Spleen (tissue), 11 donors: ENCODE results near the gene PHACTR4. TPM values are rescaled to one million over a fixed set of nuclear protein-coding genes. Genes with fewer than 3 reads are reported as not detected.
A peak's percentile ranks its signal among the peaks of the same experiment; 100 is the strongest.
"Not testable (repeated sequence)": the region's sequence is repeated elsewhere in the genome, so short reads cannot be mapped to it uniquely, and the experiment has no call there.

Experiments
- DNase-seq: peaks from one replicate; pipeline ENCODE4 v3.0.0-alpha.2; 2020
- H3K27ac ChIP-seq, 8 donors: fragments of 200-600 bp; sonication (generic) in 7 of 8; 1 replicate in 4 of 8; 2 replicates in 4 of 8; pipeline versions ENCODE4 v1.5.0 to v1.8.0; 2016 to 2021; ENCODE audit warnings: inconsistent platforms in 4 of 8, mild to moderate bottlenecking in 4 of 8, moderate library complexity in 1 of 8
- H3K27me3 ChIP-seq, 7 donors: fragments of 200-600 bp; sonication (generic) in 6 of 7; replicated peaks in 1 of 7; 1 replicate in 4 of 7; 2 replicates in 3 of 7; pipeline versions ENCODE4 v1.5.0 to v1.8.0; 2016 to 2021; ENCODE audit warnings: inconsistent platforms in 3 of 7, mild to moderate bottlenecking in 1 of 7
- H3K36me3 ChIP-seq, 6 donors: fragments of 200-600 bp; sonication (generic) in 5 of 6; 1 replicate in 4 of 6; 2 replicates in 2 of 6; pipeline versions ENCODE4 v1.5.0 to v1.8.0; 2016 to 2021; ENCODE audit warnings: inconsistent platforms in 2 of 6
- H3K4me1 ChIP-seq, 6 donors: fragments of 200-600 bp; sonication (generic) in 5 of 6; 1 replicate in 3 of 6; 2 replicates in 3 of 6; pipeline versions ENCODE4 v1.5.0 to v1.8.0; 2016 to 2021; ENCODE audit warnings: inconsistent platforms in 3 of 6
- H3K4me3 ChIP-seq, 8 donors: fragments of 200-600 bp; sonication (generic) in 7 of 8; 1 replicate in 4 of 8; 2 replicates in 4 of 8; pipeline versions ENCODE4 v1.5.0 to v1.8.0; 2016 to 2021; ENCODE audit warnings: inconsistent platforms in 4 of 8, mild to moderate bottlenecking in 4 of 8, moderate library complexity in 2 of 8
- H3K9me3 ChIP-seq, 8 donors: fragments of 200-600 bp; sonication (generic) in 7 of 8; 1 replicate in 4 of 8; 2 replicates in 4 of 8; pipeline versions ENCODE4 v1.5.0 to v1.8.0; 2016 to 2021; ENCODE audit warnings: inconsistent platforms in 4 of 8
- CTCF ChIP-seq, 11 experiments: fragments of 200-600 bp in 7 of 11; fragments of 450-650 bp in 4 of 11; sonication (generic) in 4 of 11; IDR thresholded peaks in 8 of 11; conservative IDR thresholded peaks in 3 of 11; 1 replicate in 7 of 11; 2 replicates in 4 of 11; pipeline versions ENCODE4 v1.4.0 to v1.8.0; 2016 to 2021; ENCODE audit warnings: antibody characterized with exemption in 11 of 11, inconsistent platforms in 4 of 11, mild to moderate bottlenecking in 1 of 11
- POLR2A ChIP-seq, 3 donors: fragments of 450-650 bp; IDR thresholded peaks; one replicate each; pipeline ENCODE4 v1.5.1; 2017; ENCODE audit warnings: antibody characterized with exemption in 3 of 3, mild to moderate bottlenecking in 1 of 3
- POLR2AphosphoS5 ChIP-seq, 3 donors: sonication (generic); formaldehyde crosslinking; IDR thresholded peaks; one replicate each; pipeline ENCODE4 v1.5.1; 2017; ENCODE audit warnings: antibody characterized with exemption in 3 of 3
- WGBS, 5 donors: extraction: QIAGEN DNeasy Blood & Tissue Kit in 3 of 5; methylation state at CpG; one replicate each; pipeline versions ENCODE4 v1.1.5 to v1.1.7; 2013 to 2018; 5-methylcytosine and 5-hydroxymethylcytosine counted together
- intact Hi-C: fragments of 100-400 bp; cut with DNase I; formaldehyde crosslinking; loops from one replicate; pipeline ENCODE4 v1.15.0; 2023; ENCODE audit warnings: low total_unique reads
- polyA plus RNA-seq, 3 donors: library from polyadenylated mRNA; stranded (reverse); fragments of 200-250 nt; gene quantifications; one replicate each; pipeline ENCODE4 v1.2.1, GENCODE V29; 2013
- total RNA-seq, 7 donors: library from RNA; depleted of rRNA in 3 of 7; stranded (reverse); fragments of >200 nt in 3 of 7; fragmentation: NEBNext Ultra II Directional in 4 of 7; extraction: Animal tissue kit (Norgen Biotek cat#: 25700) in 4 of 7; gene quantifications; one replicate each; pipeline versions ENCODE4 v1.1.0 to v1.2.1, GENCODE V29; 2016 to 2021
- donor health status: healthy with polysubstance abuse.
- donor health status: DM: no; HTN: no; CAD: no; lungs with moderate emphysema.
- donor health status: DM: no; HTN: no; CAD: no.
- donor health status: Bipolar disorder and iron deficiency.
- donor health status: healthy.
- donor health status: DM: no; HTN: no; CAD: no.
- donor health status: DM: yes; HTN: yes; CAD: no.

PHACTR4 gene
- total and polyA plus RNA-seq, 10 donors, result 8.2 to 55.9 (median 31.3) TPM

GRCh38 chr1:28439320-28439719 is 69.8 kb downstream of the PHACTR4 start:
- Histone ChIP-seq H3K36me3 (peaks cover 0 to 12% (median 0%) of the 10 kb centered on the region in 6 donors), H3K4me3 (peak overlapping the region in 5 of 8 donors; percentile 29 to 62 (median 39)), H3K9me3 (peaks cover 0 to 6% (median 0%) of the 10 kb centered on the region in 8 donors), H3K4me1 (peaks cover 0 to 33% (median 19%) of the 10 kb centered on the region in 6 donors), H3K27ac (peak overlapping the region in 5 of 8 donors; percentile 3 to 79 (median 76)), H3K27me3 (no peaks in the 10 kb centered on the region)
- no peak for TF ChIP-seq POLR2AphosphoS5 (IDR thresholded peaks at IDR 0.05)
- no peak for TF ChIP-seq CTCF (IDR thresholded peaks at IDR 0.05 in 8 of 11, conservative IDR thresholded peaks at IDR 0.05 in 3 of 11)
- no peak for TF ChIP-seq POLR2A (IDR thresholded peaks at IDR 0.05)
- no peak for DNase-seq
- intact Hi-C loops, result no loop called here

DNA sequence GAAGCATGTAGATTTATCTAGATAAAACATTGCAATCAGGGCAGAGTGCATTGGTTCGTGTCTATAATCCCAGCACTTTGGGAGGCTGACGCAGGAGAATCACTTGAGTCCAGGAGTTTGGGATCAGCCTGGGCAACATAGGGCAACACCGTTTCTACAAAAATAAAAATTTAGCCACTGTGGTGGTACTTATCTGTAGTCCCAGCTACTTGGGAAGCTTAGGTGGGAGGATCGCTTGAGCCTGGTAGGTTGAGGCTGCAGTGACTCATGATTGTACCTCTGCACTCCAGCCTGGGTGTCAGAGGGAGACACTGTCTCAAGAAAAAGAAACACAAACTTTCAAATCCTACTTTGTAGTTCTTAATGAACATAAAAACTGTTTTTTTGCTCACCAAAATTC is 72.1 kb downstream of the PHACTR4 start:
- H3K36me3 ChIP-seq, result peaks cover 0 to 6% (median 0%) of the 10 kb centered on the region in 6 donors
- intact Hi-C loops, result no loop called here
- H3K4me1 ChIP-seq, result peaks cover 0 to 24% (median 16%) of the 10 kb centered on the region in 6 donors
- peaks cover 0 to 6% (median 0%) of the 10 kb centered on the region in 8 donors for H3K9me3 ChIP-seq
- no peak overlapping the region for H3K4me3 ChIP-seq
- no peak for DNase-seq
- WGBS, 5 donors, result 83 to 96% (median 95%) methylated on average over 4 of the region's 4 CpGs
- H3K27ac ChIP-seq, result no peak overlapping the region
- no peaks in the 10 kb centered on the region for H3K27me3 ChIP-seq
- TF ChIP-seq CTCF (IDR thresholded peaks at IDR 0.05 in 8 of 11, conservative IDR thresholded peaks at IDR 0.05 in 3 of 11) (no peak), POLR2A (IDR thresholded peaks at IDR 0.05) (no peak), POLR2AphosphoS5 (IDR thresholded peaks at IDR 0.05) (no peak)

DNA sequence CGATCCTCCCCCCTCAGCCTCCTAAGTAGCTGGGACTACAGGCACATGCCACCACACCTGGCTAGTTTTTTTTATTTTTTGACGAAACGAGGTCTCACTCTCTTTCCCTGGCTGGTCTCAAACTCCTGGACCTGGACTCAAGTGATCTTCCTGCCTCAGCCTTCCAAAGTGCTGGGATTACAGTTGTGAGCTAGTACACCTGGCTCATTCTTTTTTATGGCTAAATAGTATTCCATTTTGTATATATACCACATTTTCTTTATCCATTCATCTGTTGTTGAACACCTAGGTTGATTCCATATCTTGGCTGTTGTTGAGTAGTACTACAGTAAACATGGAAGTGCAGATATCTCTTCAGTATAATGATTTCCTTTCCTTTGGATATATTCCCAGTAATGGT is 74.0 kb downstream of the PHACTR4 start:
- peaks cover 0 to 19% (median 8%) of the 10 kb centered on the region in 6 donors for H3K4me1 ChIP-seq
- no peak overlapping the region for H3K4me3 ChIP-seq
- H3K27ac ChIP-seq, result no peak overlapping the region
- 85 to 98% (median 96%) methylated on average over 3 of the region's 3 CpGs for WGBS, 5 donors
- H3K9me3 ChIP-seq, result peaks cover 0 to 6% (median 0%) of the 10 kb centered on the region in 8 donors
- intact Hi-C loops, result no loop called here
- DNase-seq, result no peak
- no peak for TF ChIP-seq CTCF (IDR thresholded peaks at IDR 0.05 in 8 of 11, conservative IDR thresholded peaks at IDR 0.05 in 3 of 11)
- no peak for TF ChIP-seq POLR2AphosphoS5 (IDR thresholded peaks at IDR 0.05)
- TF ChIP-seq POLR2A (IDR thresholded peaks at IDR 0.05), result no peak
- peaks cover 0 to 6% (median 0%) of the 10 kb centered on the region in 6 donors for H3K36me3 ChIP-seq
- H3K27me3 ChIP-seq, result no peaks in the 10 kb centered on the region

DNA sequence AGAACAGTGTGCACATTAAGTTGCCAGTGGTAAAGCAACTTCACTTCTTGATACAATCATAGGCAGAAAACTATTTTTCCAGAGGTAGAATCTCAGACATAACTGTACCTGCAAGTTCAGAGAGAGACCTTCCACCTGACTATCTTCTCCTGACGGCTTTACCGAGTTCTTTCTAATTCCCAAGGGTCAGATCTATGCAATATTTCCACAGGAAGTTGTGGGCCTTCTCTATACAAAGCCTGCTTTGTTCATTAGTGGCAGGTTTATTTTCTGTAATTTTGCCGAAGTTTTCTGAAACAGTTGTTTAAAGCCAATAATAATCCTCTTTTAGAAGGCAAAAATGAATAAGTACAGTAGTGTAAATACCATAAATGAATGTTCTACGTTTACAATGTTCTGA is 78.1 kb downstream of the PHACTR4 start:
- intact Hi-C loops, result no loop called here
- DNase-seq, result no peak
- TF ChIP-seq POLR2AphosphoS5 (IDR thresholded peaks at IDR 0.05) (no peak), POLR2A (IDR thresholded peaks at IDR 0.05) (no peak), CTCF (IDR thresholded peaks at IDR 0.05 in 8 of 11, conservative IDR thresholded peaks at IDR 0.05 in 3 of 11) (no peak)
- Histone ChIP-seq H3K4me1 (peaks cover 0 to 25% (median 8%) of the 10 kb centered on the region in 6 donors), H3K9me3 (peaks cover 0 to 6% (median 0%) of the 10 kb centered on the region in 8 donors), H3K27me3 (no peaks in the 10 kb centered on the region), H3K27ac (peak overlapping the region in 4 of 8 donors; percentile 1 to 53 (median 42)), H3K36me3 (peaks cover 0 to 14% (median 0%) of the 10 kb centered on the region in 6 donors), H3K4me3 (no peak overlapping the region)
- 31 to 42% (median 35%) methylated on average over 4 of the region's 4 CpGs for WGBS, 5 donors

DNA sequence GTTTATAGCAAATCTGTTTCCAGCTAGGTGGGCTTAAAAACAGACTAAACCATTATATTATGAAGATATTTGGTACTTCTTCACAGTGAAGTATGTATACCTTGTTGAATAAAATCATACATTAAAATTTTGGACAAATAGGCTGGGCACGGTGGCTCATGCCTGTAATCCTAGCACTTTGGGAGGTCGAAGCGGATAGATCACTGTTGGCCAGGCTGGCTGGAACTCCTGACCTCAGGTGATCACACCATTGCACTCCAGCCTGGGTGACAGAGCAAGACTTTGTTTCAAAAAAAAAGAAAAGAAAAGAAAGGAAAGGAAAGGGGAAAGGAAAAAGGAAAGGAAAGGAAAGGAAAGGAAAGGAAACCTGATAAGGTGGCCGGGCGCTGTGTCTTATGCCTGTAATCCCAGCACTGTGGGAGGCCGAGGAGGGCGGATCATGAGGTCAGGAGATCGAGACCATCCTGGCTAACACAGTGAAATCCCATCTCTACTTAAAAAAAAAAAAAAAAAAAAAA is 78.6 kb downstream of the PHACTR4 start:
- 81 to 92% (median 84%) methylated on average over 8 of the region's 8 CpGs for WGBS, 5 donors

More for the DNA sequence above, 78.6 kb downstream of the PHACTR4 start:
- DNase-seq, H3K27me3 ChIP-seq, H3K9me3 ChIP-seq, intact Hi-C loops, H3K4me3 ChIP-seq: not testable (repeated sequence)
- H3K4me1 ChIP-seq, result peaks cover 0 to 25% (median 8%) of the 10 kb centered on the region in 6 donors
- H3K36me3 ChIP-seq, result peaks cover 0 to 14% (median 0%) of the 10 kb centered on the region in 6 donors
- peak overlapping the region in 4 of 8 donors; percentile 1 to 53 (median 42) for H3K27ac ChIP-seq
